Measurements from ENCODE around the gene HTR2B. TPM values are rescaled to one million over a fixed set of nuclear protein-coding genes. Genes with fewer than 3 reads are reported as not detected.
"Not testable (repeated sequence)": the region's sequence is repeated elsewhere in the genome, so short reads cannot be mapped to it uniquely, and the experiment has no call there.

HTR2B gene
- polyA plus RNA-seq, 1 donor from 2014 or later: not detected

DNA sequence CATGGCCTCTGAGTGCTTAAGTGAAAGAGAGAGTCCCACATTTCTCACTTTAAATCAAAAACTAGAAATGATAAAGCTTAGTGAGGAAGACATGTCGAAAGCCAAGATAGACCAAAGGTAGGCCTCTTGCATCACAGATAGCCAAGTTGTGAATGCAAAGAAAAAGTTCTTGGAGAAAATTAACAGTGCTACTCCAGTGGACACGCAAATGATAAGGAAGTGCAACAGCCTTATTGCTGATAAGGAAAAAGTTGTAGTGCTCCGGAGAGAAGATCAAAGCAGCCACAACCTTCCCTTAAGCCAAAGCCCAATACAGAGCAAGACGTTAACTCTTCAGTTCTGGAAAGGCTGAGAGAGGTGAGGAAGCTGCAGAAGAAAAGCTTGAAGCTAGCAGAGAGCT lies 36.1 kb downstream of the HTR2B start:
- Mint-ChIP-seq H3K27me3 (no peaks in the 10 kb centered on the region), H3K4me1 (no peaks in the 10 kb centered on the region), H3K36me3 (peaks cover 15% of the 10 kb centered on the region), H3K9me3 (no peaks in the 10 kb centered on the region), H3K27ac (no peak overlapping the region), H3K4me3 (no peak overlapping the region)

DNA sequence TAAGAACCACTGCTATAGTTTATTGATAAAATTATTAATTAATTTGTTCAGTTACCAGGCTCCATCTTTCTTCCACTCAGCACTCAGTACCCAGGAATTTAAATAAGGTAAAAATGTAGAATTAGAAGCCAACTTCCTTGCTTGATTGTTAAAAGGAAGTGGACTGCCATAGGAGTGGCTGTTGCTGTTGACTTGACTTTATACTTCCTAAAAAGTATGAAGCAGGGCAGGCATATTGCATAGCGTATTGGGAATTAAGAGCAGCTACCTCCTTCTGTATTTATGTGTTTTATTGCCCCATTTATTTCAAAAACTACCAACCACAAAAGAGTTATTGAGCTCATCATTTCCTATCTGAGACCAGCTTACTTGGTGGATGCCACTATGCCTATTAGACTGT lies 40.3 kb downstream of the HTR2B start:
- no peaks in the 10 kb centered on the region for H3K27me3 Mint-ChIP-seq
- peaks cover 3% of the 10 kb centered on the region for H3K36me3 Mint-ChIP-seq
- H3K4me3 Mint-ChIP-seq: no peak overlapping the region
- H3K27ac Mint-ChIP-seq: no peak overlapping the region
- H3K9me3 Mint-ChIP-seq: no peaks in the 10 kb centered on the region
- no peaks in the 10 kb centered on the region for H3K4me1 Mint-ChIP-seq

DNA sequence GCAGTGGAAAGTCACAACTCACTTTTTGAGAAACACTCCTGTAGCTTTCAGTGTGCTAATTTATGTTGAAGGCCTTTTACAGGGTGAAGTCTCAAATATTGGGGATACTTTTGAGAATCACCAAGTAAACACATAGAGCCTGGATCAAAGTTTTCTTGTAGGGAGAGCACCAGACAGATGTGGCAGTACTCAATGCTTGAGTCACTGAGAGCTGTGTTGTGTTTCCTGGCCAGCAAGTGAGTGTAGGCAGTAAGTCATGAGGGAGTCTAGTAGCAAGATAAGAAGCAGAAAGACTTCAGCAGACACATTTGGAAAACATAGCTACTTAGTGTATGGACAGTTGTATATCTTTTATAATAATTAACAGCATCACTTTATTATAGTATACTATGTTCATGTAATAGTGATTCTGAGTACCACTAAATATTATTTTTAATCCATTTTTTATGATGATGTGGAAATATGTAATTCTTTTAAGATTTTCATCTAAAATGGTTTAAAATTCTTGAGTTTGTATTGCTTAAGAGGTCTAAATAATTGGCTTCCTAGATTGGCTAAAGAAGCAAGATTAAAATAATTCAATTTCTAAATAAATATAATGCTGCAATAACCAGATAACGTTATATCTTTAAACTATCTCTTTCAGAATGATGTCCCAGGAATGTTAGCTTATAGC lies 55.3 kb downstream of the HTR2B start:
- no peak overlapping the region for H3K4me3 Mint-ChIP-seq
- no peaks in the 10 kb centered on the region for H3K27me3 Mint-ChIP-seq
- H3K9me3 Mint-ChIP-seq: no peaks in the 10 kb centered on the region
- no peaks in the 10 kb centered on the region for H3K4me1 Mint-ChIP-seq
- H3K36me3 Mint-ChIP-seq: peaks cover 2% of the 10 kb centered on the region
- no peak overlapping the region for H3K27ac Mint-ChIP-seq

DNA sequence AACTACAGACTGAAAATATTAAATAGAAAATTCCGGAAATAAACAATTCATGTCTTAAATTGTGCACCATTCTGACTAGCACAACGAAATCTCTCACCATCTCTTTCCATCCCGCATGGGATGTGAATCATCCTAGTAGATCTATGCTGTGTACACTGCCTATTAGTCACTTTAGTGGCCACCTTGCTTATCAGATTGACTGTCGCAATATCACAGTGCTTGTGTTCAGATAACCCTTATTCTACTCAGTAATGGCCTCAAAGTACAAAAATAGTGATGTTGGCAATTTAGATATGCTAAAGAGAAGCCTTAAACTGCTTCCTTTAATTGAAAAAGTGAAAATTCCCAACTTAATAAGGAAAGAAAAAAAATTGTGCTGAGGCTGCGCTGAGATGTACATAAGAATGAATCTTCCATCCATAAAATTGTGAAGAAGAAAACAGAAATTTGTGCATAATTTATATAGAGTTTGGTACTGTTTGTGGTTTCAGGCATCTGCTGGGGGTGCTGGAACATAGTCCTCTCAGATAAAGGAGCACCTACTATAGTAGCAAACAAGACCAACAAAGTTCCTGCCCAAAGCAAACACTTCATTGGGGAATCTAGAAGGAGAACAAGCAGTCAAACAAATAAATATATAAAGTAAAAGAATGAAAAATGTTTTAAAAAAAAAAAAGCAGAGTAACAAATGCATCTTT lies 56.2 kb downstream of the HTR2B start:
- H3K27me3 Mint-ChIP-seq: no peaks in the 10 kb centered on the region

DNA sequence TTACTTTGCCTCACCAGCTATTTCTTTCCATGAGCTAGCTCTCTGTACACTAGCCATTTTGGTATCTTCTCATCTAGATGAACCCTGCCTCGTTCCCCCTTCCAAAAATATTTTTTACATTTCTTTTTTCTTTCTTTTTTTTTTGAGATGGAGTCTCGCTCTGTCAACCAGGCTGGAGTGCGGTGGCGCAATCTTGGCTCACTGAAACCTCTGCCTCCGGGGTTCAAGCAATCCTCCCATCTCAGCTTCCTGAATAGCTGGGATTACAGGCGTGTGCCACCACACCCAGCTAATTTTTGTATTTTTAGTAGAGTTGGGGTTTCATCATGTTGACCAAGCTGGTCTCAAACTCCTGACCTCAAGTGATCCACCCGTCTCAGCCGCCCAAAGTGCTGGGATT lies 57.3 kb downstream of the HTR2B start:
- peak overlapping the region in 1 of 3 donors; percentile 50 for H3K27ac Mint-ChIP-seq

More for the DNA sequence above, 56.2 kb downstream of the HTR2B start:
- H3K4me3 Mint-ChIP-seq: no peak overlapping the region
- no peaks in the 10 kb centered on the region for H3K9me3 Mint-ChIP-seq
- peaks cover 2% of the 10 kb centered on the region for H3K36me3 Mint-ChIP-seq
- no peaks in the 10 kb centered on the region for H3K4me1 Mint-ChIP-seq
- peak overlapping the region in 1 of 3 donors; percentile 29 for H3K27ac Mint-ChIP-seq

DNA sequence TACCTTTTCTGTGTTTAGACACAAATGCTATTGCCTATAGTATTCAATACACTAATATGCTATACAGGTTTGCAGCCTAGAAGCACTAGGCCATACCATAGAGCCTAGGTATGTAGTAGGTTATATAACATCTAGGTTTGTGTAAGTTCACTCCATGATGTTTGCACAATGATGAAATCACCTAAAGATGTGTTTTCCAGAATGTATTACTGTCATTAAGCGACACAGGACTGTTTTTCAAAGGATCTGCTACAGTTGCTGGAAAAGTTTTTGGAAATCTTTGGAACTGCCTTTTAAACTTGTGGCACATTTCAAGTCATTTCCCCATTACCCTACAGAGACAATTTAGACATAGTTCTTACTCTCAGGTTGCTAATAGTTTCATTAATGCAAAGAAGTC lies 58.9 kb downstream of the HTR2B start:
- Mint-ChIP-seq H3K27me3 (no peaks in the 10 kb centered on the region), H3K36me3 (peaks cover 2% of the 10 kb centered on the region), H3K4me3 (no peak overlapping the region), H3K27ac (no peak overlapping the region), H3K4me1 (no peaks in the 10 kb centered on the region), H3K9me3 (no peaks in the 10 kb centered on the region)

More for the DNA sequence above, 57.3 kb downstream of the HTR2B start:
- not testable (repeated sequence) for H3K4me3 Mint-ChIP-seq, H3K36me3 Mint-ChIP-seq, H3K9me3 Mint-ChIP-seq, H3K27me3 Mint-ChIP-seq, H3K4me1 Mint-ChIP-seq

DNA sequence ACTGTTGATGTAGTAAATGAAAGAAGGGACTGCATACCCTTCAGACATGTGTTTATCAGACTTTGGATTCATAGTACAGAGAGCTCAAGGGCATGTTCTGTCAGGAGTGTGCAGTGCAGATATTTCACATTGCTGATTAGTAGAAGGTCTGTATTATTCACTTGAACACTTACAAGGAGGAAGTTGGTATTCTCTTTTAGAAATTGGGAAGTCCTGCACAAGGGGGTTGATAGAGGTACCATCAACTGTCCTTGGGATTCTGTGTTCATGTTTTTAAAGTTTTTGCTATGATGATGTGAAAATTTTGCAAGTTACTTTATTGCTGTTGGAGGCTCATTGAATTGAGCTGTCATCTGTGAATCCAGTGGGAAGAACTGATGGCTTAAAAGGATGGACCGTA lies 61.5 kb downstream of the HTR2B start:
- no peaks in the 10 kb centered on the region for H3K9me3 Mint-ChIP-seq
- H3K27ac Mint-ChIP-seq: no peak overlapping the region
- H3K4me3 Mint-ChIP-seq: no peak overlapping the region
- H3K27me3 Mint-ChIP-seq: no peaks in the 10 kb centered on the region
- H3K36me3 Mint-ChIP-seq: peaks cover 2% of the 10 kb centered on the region
- peaks cover 15 to 18% (median 17%) of the 10 kb centered on the region in 3 donors for H3K4me1 Mint-ChIP-seq

DNA sequence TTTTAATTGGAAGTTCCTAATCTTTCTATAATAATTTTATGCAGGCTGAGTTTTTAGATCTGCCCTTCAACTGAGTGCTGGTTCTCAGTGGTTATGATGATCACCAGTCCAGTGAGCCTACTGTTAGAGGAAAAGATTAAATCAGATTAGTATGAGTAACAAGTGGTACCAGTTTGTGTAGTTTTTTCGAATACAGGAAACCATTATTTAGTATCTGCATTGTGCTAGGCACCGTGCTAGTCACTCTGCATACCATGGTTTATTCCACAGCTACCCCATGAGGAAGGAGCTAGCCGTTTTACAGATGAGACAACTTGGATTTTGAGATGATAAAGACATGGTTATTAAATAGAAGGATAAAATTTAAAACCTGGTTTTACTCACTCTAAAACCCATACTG lies 62.1 kb downstream of the HTR2B start:
- Mint-ChIP-seq H3K27me3 (no peaks in the 10 kb centered on the region), H3K27ac (no peak overlapping the region), H3K4me1 (peaks cover 19 to 24% (median 23%) of the 10 kb centered on the region in 3 donors), H3K9me3 (no peaks in the 10 kb centered on the region), H3K4me3 (no peak overlapping the region), H3K36me3 (peaks cover 2% of the 10 kb centered on the region)

DNA sequence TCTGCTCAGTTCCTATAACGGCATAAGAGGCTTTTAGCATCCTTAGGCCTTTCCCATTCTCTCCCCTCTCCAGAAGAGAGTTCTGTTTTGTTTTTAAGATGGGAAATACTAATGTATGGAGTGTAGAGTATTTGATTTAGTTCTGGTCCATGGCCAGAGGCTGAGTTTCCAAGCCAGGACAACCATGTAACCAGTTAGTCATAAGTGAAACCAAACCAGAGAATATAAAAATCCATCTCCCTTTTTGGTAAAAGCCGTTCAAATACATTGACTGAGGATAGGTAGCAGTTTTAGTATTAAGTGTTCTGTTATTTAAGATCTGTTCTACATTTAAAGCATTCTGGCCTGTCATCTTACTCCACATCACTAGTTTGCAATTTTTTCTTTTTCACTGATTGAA lies 65.1 kb downstream of the HTR2B start:
- H3K9me3 Mint-ChIP-seq: no peaks in the 10 kb centered on the region
- H3K4me1 Mint-ChIP-seq: peaks cover 22 to 35% (median 35%) of the 10 kb centered on the region in 3 donors
- H3K27ac Mint-ChIP-seq: peak overlapping the region in 1 of 3 donors; percentile 69
- peak overlapping the region in 1 of 4 donors; percentile 99 for H3K4me3 Mint-ChIP-seq
- H3K36me3 Mint-ChIP-seq: peaks cover 2% of the 10 kb centered on the region
- no peaks in the 10 kb centered on the region for H3K27me3 Mint-ChIP-seq

DNA sequence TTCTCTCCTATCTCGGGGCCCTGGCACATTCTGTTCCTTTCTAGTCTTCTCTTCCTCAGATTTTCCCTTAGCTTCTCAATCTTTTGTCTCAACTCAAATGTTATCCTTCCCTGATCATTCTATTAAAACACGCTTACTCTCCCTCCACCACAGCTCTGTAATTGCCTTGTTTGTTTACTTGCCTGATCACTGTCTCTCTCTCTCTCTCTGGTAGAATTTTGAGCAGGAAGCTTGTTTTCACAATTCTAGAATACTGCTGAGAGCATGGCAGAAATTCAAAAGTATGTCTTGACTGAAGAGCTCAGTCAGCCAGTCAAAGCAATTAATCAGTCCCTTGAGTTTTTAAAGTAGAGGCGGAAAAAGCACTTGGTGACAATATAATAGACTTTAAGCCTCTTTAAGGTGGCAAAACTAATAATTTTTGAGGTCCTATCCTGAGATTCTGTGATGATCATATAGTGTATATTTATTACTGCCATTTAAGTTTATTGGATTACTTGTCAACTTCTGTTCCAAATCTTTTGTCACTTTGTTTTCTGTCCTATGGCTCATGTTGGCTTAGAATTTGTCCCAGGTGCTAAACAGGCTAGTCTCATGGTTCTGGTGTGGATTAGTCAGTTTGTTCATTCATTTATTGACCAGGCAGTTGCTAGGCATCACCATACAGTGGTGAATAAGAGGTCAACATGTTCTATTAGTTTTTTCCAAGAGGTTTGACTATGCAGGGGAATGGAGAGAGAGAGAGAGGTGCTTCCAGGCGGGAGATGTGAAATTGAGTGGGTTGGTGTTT lies 65.9 kb downstream of the HTR2B start:
- H3K27ac Mint-ChIP-seq: peak overlapping the region in 2 of 3 donors; percentile 69 to 76
- peaks cover 2% of the 10 kb centered on the region for H3K36me3 Mint-ChIP-seq
- H3K9me3 Mint-ChIP-seq: no peaks in the 10 kb centered on the region
- H3K4me3 Mint-ChIP-seq: peak overlapping the region; percentile 1 to 100 (median 91)
- H3K4me1 Mint-ChIP-seq: peaks cover 24 to 35% (median 35%) of the 10 kb centered on the region in 3 donors
- H3K27me3 Mint-ChIP-seq: peaks cover 3% of the 10 kb centered on the region

Other genes starting within 250 kb of the HTR2B start
- 1.9 TPM for gene GPR55, start 199.8 kb downstream of the HTR2B start, polyA plus RNA-seq
- not detected for gene SPATA3, start 128.9 kb downstream of the HTR2B start, polyA plus RNA-seq
- not detected for gene C2orf72, start 87.5 kb downstream of the HTR2B start, polyA plus RNA-seq
- gene PSMD1, start 68.2 kb downstream of the HTR2B start, polyA plus RNA-seq: 38.3 TPM
- 1.2 TPM for gene ARMC9, start 73.6 kb upstream of the HTR2B start, polyA plus RNA-seq